ENCODE data around the gene SPACA1.

DNA sequence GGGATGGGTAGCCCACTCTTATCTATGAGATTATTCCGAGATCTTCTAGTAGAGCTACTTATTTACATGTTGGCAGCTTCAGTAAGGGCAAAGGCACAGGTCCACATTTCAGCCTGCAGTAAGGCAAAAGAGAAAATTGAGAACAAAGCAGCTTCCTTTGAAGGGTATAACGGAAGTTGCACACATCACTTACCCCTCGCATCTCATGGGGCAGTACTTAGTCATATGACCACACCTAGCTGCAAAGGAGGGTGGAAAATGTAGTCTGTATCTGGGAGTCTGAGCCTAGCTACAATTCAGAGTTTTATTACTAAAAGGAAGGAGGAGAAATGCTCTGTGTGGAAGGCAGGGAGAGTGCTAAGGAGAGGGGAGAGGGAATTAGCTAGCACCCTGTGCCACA lies 29.7 kb downstream of the SPACA1 start:
- no peak for TF ChIP-seq JUND (IDR thresholded peaks at IDR 0.05)
- no peak for TF ChIP-seq TAF1 (conservative IDR thresholded peaks at IDR 0.05)
- TF ChIP-seq, protein P1, sequence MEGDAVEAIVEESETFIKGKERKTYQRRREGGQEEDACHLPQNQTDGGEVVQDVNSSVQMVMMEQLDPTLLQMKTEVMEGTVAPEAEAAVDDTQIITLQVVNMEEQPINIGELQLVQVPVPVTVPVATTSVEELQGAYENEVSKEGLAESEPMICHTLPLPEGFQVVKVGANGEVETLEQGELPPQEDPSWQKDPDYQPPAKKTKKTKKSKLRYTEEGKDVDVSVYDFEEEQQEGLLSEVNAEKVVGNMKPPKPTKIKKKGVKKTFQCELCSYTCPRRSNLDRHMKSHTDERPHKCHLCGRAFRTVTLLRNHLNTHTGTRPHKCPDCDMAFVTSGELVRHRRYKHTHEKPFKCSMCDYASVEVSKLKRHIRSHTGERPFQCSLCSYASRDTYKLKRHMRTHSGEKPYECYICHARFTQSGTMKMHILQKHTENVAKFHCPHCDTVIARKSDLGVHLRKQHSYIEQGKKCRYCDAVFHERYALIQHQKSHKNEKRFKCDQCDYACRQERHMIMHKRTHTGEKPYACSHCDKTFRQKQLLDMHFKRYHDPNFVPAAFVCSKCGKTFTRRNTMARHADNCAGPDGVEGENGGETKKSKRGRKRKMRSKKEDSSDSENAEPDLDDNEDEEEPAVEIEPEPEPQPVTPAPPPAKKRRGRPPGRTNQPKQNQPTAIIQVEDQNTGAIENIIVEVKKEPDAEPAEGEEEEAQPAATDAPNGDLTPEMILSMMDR (IDR thresholded peaks at IDR 0.05; ENCODE audit: low read depth, low read length, missing input control): no peak
- TF ChIP-seq GABPA (IDR thresholded peaks at IDR 0.05 in 1 of 2, conservative IDR thresholded peaks at IDR 0.05 in 1 of 2): no peak
- no peak for TF ChIP-seq FOXA1 (IDR thresholded peaks at IDR 0.05)
- TF ChIP-seq EGR1 (IDR thresholded peaks at IDR 0.05; ENCODE audit: low read depth in 2 of 2): no peak
- no peak for TF ChIP-seq YY1 (IDR thresholded peaks at IDR 0.05)
- no peak for TF ChIP-seq RAD21 (IDR thresholded peaks at IDR 0.05)
